IMR-90 (cell line): Measurements from ENCODE around the gene LLGL1. TPM values are rescaled to one million over a fixed set of nuclear protein-coding genes. Genes with fewer than 3 reads are reported as not detected.

Source experiments
- ATAC-seq: fragments of 200-7000 bp; cut with Tn5 transposase; 2 replicates; pipeline ENCODE4 v1.9.1; 2020; ENCODE audit warnings: low read depth, mild to moderate bottlenecking, moderate library complexity
- BruUV-seq: library from RNA; stranded (reverse); fragments of 400-500 nt; replicated peaks from 2 replicates; lab custom pipeline; 2021; lab: Mats Ljungman, UMichigan
- CTCF ChIA-PET: fragments of 300-600 bp; formaldehyde crosslinking; extraction: SDS; loops from one replicate; lab custom pipeline; 2021; ENCODE audit warnings: antibody characterized with exemption; lab: Yijun Ruan, JAX
- POLR2A ChIA-PET: fragments of 300-600 bp; sonication (Branson Sonifier 250); formaldehyde crosslinking; loops from one replicate; lab custom pipeline; 2022; ENCODE audit warnings: antibody characterized with exemption; ENCODE audit not compliant: unreplicated experiment; lab: Charles Lee
- DNase-seq: peaks from one replicate; pipeline ENCODE4 v3.0.0; 2013
- H2AFZ ChIP-seq: replicated peaks from 2 replicates; pipeline ENCODE3; 2013; ENCODE audit warnings: low read length, mild to moderate bottlenecking; ENCODE audit not compliant: poor library complexity
- H2AK5ac ChIP-seq: 2 replicates; pipeline ENCODE4 v1.6.1; 2013; ENCODE audit warnings: low read depth, low read length, inconsistent platforms
- H2AK9ac ChIP-seq: replicated peaks from 2 replicates; pipeline ENCODE3; 2013; ENCODE audit warnings: mild to moderate bottlenecking, low read depth, low read length, moderate library complexity; ENCODE audit not compliant: poor library complexity
- H2BK120ac ChIP-seq: 2 replicates; pipeline ENCODE4 v1.6.1; 2013; ENCODE audit warnings: low read depth, low read length, inconsistent platforms
- H2BK15ac ChIP-seq: 3 replicates; pipeline ENCODE4 v1.6.1; 2013; ENCODE audit warnings: low read depth, low read length, inconsistent platforms
- H2BK20ac ChIP-seq: 2 replicates; pipeline ENCODE4 v1.6.1; 2013; ENCODE audit warnings: low read depth, mild to moderate bottlenecking, inconsistent platforms, low read length, moderate library complexity
- H2BK5ac ChIP-seq: 2 replicates; pipeline ENCODE4 v1.6.1; 2013; ENCODE audit warnings: mild to moderate bottlenecking, low read depth, low read length, inconsistent platforms; ENCODE audit not compliant: poor library complexity, severe bottlenecking
- H3K14ac ChIP-seq: replicated peaks from 2 replicates; pipeline ENCODE4 v1.6.1; 2013; ENCODE audit warnings: low read depth, low read length, inconsistent platforms
- H3K18ac ChIP-seq: 2 replicates; pipeline ENCODE4 v1.6.1; 2013; ENCODE audit warnings: low read depth, low read length, control low read depth
- H3K23ac ChIP-seq: 2 replicates; pipeline ENCODE4 v1.6.1; 2013; ENCODE audit warnings: low read depth, low read length, inconsistent platforms
- H3K27ac ChIP-seq: 2 replicates; pipeline ENCODE4 v1.5.1; 2013; ENCODE audit warnings: mild to moderate bottlenecking, control low read depth, low read length; ENCODE audit not compliant: insufficient read depth
- H3K27me3 ChIP-seq: 2 replicates; pipeline ENCODE4 v1.6.1; 2013; ENCODE audit warnings: low read length; ENCODE audit not compliant: control insufficient read depth, insufficient read depth
- H3K36me3 ChIP-seq: 2 replicates; pipeline ENCODE4 v1.6.1; 2013; ENCODE audit warnings: low read length, mixed read lengths; ENCODE audit not compliant: control insufficient read depth, insufficient read depth
- H3K4ac ChIP-seq: 2 replicates; pipeline ENCODE4 v1.6.1; 2013; ENCODE audit warnings: low read depth, low read length, inconsistent platforms
- H3K4me1 ChIP-seq: 2 replicates; pipeline ENCODE4 v1.6.1; 2013; ENCODE audit warnings: low read length, mixed read lengths; ENCODE audit not compliant: control insufficient read depth, insufficient read depth
- H3K4me2 ChIP-seq: 2 replicates; pipeline ENCODE4 v1.6.1; 2013; ENCODE audit warnings: low read depth, mild to moderate bottlenecking, control low read depth, low read length, moderate library complexity
- H3K4me3 ChIP-seq: 2 replicates; pipeline ENCODE4 v1.5.1; 2013; ENCODE audit warnings: low read depth, mild to moderate bottlenecking, control low read depth, low read length, moderate library complexity; ENCODE audit not compliant: insufficient read depth
- H3K56ac ChIP-seq: 2 replicates; pipeline ENCODE4 v1.6.1; 2013; ENCODE audit warnings: low read length, inconsistent platforms; ENCODE audit not compliant: insufficient read depth; ENCODE audit errors: extremely low read depth
- H3K79me1 ChIP-seq, 2 experiments: 2 replicates each; pipeline ENCODE4 v1.6.1; 2013; ENCODE audit warnings: low read length in 2 of 2, inconsistent platforms in 1 of 2, low read depth in 1 of 2
- H3K9ac ChIP-seq: 2 replicates; pipeline ENCODE4 v1.6.1; 2013; ENCODE audit warnings: low read depth, low read length, control low read depth
- H3K9me1 ChIP-seq: 2 replicates; pipeline ENCODE4 v1.6.1; 2013; ENCODE audit warnings: low read length, inconsistent platforms; ENCODE audit not compliant: insufficient read depth
- H3K9me3 ChIP-seq: 2 replicates; pipeline ENCODE4 v1.6.1; 2013; ENCODE audit warnings: low read length; ENCODE audit not compliant: control insufficient read depth, insufficient read depth
- H4K20me1 ChIP-seq: 2 replicates; pipeline ENCODE4 v1.6.1; 2013; ENCODE audit warnings: low read length, inconsistent platforms; ENCODE audit not compliant: insufficient read depth
- H4K5ac ChIP-seq: 2 replicates; pipeline ENCODE4 v1.6.1; 2013; ENCODE audit warnings: mild to moderate bottlenecking, low read depth, low read length, control low read depth
- H4K8ac ChIP-seq, 2 experiments: 2 replicates each; pipeline ENCODE4 v1.6.1; 2013; ENCODE audit warnings: low read depth in 2 of 2, low read length in 2 of 2, control low read depth in 1 of 2, inconsistent platforms in 1 of 2
- H4K91ac ChIP-seq: 2 replicates; pipeline ENCODE4 v1.6.1; 2013; ENCODE audit warnings: low read depth, low read length, inconsistent platforms; ENCODE audit not compliant: insufficient read depth
- ELK1 ChIP-seq: fragments of 150-350 bp; IDR thresholded peaks from 2 replicates; pipeline ENCODE4 v1.6.1; 2016; ENCODE audit warnings: low read depth, mild to moderate bottlenecking, low read length, moderate library complexity, borderline replicate concordance
- SMC3 ChIP-seq: fragments of 150-350 bp; IDR thresholded peaks from 2 replicates; pipeline ENCODE4 v1.6.1; 2016; ENCODE audit warnings: low read depth, mild to moderate bottlenecking, antibody characterized with exemption, low read length, moderate library complexity
- WGBS, 2 experiments: methylation state at CpG; one replicate each; pipeline versions ENCODE4 v1.1.5 to v1.1.7; 2013; ENCODE audit warnings: missing lambda C conversion rate in 2 of 2; ENCODE audit not compliant: insufficient read length in 1 of 2; ENCODE audit errors: extremely low coverage in 2 of 2; 5-methylcytosine and 5-hydroxymethylcytosine counted together
- dilution Hi-C: fragments of 300-500 bp; cut with HindIII; formaldehyde crosslinking; loops from one replicate; pipeline ENCODE4 v1.14.3; 2018; ENCODE audit warnings: low sequenced_read_pairs; ENCODE audit not compliant: unreplicated experiment
- in situ Hi-C: fragments of 300-500 bp; cut with MboI; formaldehyde crosslinking; loops from 3 replicates; pipeline ENCODE4 v1.14.3; 2019; ENCODE audit warnings: low sequenced_read_pairs, inconsistent platforms, mixed read lengths
- intact Hi-C: fragments of 100-400 bp; cut with micrococcal nuclease; formaldehyde crosslinking; loops from 2 replicates; pipeline ENCODE4 v1.10.0; 2022
- polyA plus RNA-seq, 3 experiments: library from polyadenylated mRNA; depleted of rRNA; stranded (reverse); fragments of >200 nt; gene quantifications; 2 replicates each; pipeline ENCODE4 v1.2.3, GENCODE V29; 2012; ENCODE audit warnings: low replicate concordance in 1 of 3
- total RNA-seq: library from RNA; depleted of rRNA; stranded (reverse); fragments of >200 nt; gene quantifications from 2 replicates; pipeline ENCODE4 v1.2.3, GENCODE V29; 2012

Gene LLGL1
- total and polyA plus RNA-seq, 2 of the 4 experiments (the other 2 are of a cell fraction): 40.1 to 52.9 TPM

- Histone ChIP-seq H2AFZ (no peak overlapping the region), H3K4me1 (peaks cover 33% of the 10 kb centered on the region), H3K27ac (no peak overlapping the region), H3K27me3 (no peaks in the 10 kb centered on the region), H3K4me3 (no peak overlapping the region), H3K79me1 (peaks cover 26 to 87% of the 10 kb centered on the region in 2 experiments), H3K9me1 (peaks cover 42% of the 10 kb centered on the region), H2BK15ac (no peak overlapping the region), H3K9me3 (no peaks in the 10 kb centered on the region), H3K36me3 (peaks cover 43% of the 10 kb centered on the region), H3K56ac (no peak overlapping the region), H2AK9ac (no peak overlapping the region), H2BK120ac (no peak overlapping the region), H3K23ac (no peak overlapping the region), H3K9ac (no peak overlapping the region), H4K8ac (no peak overlapping the region), H3K4me2 (peak overlapping the region; percentile 18; the same call in 1 of the 2 replicates), H3K4ac (no peak overlapping the region), H3K18ac (no peak overlapping the region), H3K14ac (no peak overlapping the region; the same call in 1 of the 2 replicates), H4K5ac (no peak overlapping the region), H2BK20ac (no peak overlapping the region), H4K91ac (no peak overlapping the region), H4K20me1 (peaks cover 92% of the 10 kb centered on the region), H2BK5ac (no peak overlapping the region), H2AK5ac (no peak overlapping the region)
- intact Hi-C loops (no loop called here), in situ Hi-C loops (no loop called here), dilution Hi-C loops (no loop called here)
- BruUV-seq: no TSS peak
- POLR2A ChIA-PET: no interaction called here
- DNase-seq: no peak
- no peak for ATAC-seq
- CTCF ChIA-PET: no interaction called here
- TF ChIP-seq SMC3 (no peak), ELK1 (no peak)
- no CpG with 5 or more reads among the region's 3 CpGs for WGBS, 2 experiments
These were observed 34.7 kb upstream of the LLGL1 start for GRCh38 chr17:18190628-18191235.
